ENCODE results near the gene UBTD1.
"Not testable (repeated sequence)": the region's sequence is repeated elsewhere in the genome, so short reads cannot be mapped to it uniquely, and the experiment has no call there.

Gene UBTD1

DNA sequence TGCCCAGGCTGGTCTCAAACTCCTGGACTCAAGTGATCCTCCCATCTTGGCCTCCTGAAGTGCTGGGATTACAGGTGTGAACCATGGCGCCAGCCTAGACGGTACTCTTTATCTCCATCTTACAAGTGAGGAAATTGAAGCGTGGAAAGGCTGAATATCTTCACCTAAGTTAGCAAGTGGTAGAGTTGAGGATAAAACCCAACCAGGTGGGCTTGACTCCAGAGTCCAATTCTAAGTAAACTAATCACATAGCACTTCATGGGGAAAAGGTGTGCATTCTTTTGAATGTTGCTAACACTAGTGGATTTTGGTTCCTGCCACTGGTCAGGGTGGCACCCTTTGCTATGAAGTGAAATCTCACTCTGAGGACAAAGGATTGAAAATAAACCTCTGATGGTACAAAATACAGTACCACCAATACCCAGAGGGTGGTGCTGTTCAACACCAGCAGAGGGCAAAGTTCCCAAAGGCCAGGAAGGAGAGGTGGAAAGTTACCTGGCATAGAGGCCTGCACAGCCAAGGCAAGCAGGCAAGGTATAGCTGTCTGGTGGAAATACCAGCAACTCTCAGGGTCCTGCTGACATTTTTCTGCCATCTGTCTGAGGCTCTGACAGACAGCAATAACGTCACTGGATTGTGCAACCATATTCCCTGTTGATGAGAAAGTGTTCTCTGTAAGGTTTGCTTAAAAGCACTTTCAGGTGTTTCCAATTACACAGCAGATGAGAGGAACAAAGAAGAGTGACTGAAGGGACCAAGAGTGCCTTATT is 35.2 kb upstream of the UBTD1 start:
- H3K27me3 ChIP-seq (ENCODE audit: control insufficient read depth in 2 of 2, insufficient read depth in 2 of 2, low read length in 2 of 2): no peaks in the 10 kb centered on the region
- peaks cover 81 to 83% of the 10 kb centered on the region in 2 donors for H3K36me3 ChIP-seq (ENCODE audit: control insufficient read depth in 2 of 2, insufficient read depth in 2 of 2, low read length in 2 of 2)
- no peak overlapping the region for H3K4me3 ChIP-seq (ENCODE audit: low read length in 2 of 2)
- no peaks in the 10 kb centered on the region for H3K9me3 ChIP-seq (ENCODE audit: control insufficient read depth in 2 of 2, low read length in 2 of 2)
- H3K9ac ChIP-seq (ENCODE audit: low read depth in 1 of 2, low read length in 2 of 2): no peak overlapping the region
- H3K4me1 ChIP-seq (ENCODE audit: control insufficient read depth in 2 of 2, insufficient read depth in 2 of 2, low read length in 2 of 2): peaks cover 0 to 2% of the 10 kb centered on the region in 2 donors
- no peak overlapping the region for H3K27ac ChIP-seq (ENCODE audit: low read depth in 2 of 2, low read length in 2 of 2)

DNA sequence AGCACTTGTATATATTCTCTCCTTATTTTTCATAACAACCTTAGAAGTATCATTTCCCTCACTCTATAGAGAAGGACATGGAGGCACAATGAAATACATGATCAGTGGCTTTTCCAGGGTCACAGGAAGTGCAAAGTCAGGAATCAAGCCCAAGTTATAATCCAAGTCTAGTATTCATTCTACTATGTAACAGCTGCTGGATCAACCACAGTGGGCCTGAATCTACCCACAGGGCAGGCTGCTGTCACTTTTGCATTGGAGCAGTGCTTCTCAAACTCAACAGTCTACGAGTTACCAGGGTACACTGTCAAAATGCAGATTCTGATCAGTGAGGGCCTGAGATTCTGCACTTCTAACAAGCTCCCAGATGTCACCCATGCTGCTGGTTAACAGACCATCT is 34.5 kb upstream of the UBTD1 start:
- H3K9ac ChIP-seq (ENCODE audit: low read depth in 1 of 2, low read length in 2 of 2): no peak overlapping the region
- H3K4me1 ChIP-seq (ENCODE audit: control insufficient read depth in 2 of 2, insufficient read depth in 2 of 2, low read length in 2 of 2): peaks cover 0 to 2% of the 10 kb centered on the region in 2 donors
- peaks cover 80 to 81% of the 10 kb centered on the region in 2 donors for H3K36me3 ChIP-seq (ENCODE audit: control insufficient read depth in 2 of 2, insufficient read depth in 2 of 2, low read length in 2 of 2)
- H3K9me3 ChIP-seq (ENCODE audit: control insufficient read depth in 2 of 2, low read length in 2 of 2): no peaks in the 10 kb centered on the region
- no peak overlapping the region for H3K4me3 ChIP-seq (ENCODE audit: low read length in 2 of 2)
- no peak overlapping the region for H3K27ac ChIP-seq (ENCODE audit: low read depth in 2 of 2, low read length in 2 of 2)
- H3K27me3 ChIP-seq (ENCODE audit: control insufficient read depth in 2 of 2, insufficient read depth in 2 of 2, low read length in 2 of 2): no peaks in the 10 kb centered on the region

DNA sequence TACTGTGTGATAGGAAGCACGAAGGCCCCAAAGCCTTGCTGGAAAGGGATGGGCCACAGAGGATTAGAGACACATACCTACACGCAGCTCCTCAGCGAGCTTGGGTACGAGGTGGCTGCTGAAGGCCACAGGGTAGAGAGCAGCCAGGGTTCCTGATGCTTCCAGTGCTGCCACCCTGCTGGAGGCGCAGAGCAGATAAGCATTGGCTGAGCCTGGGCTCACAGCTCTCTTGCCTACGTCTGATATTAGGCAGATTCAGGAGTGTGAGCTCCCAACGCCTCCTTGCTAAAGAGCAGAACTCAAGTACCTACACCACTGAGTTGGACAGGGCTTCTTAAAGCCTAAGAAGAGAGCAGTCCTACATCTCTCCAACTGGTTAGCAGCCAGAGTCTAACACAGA is 32.7 kb upstream of the UBTD1 start:
- H3K27me3 ChIP-seq (ENCODE audit: control insufficient read depth in 2 of 2, insufficient read depth in 2 of 2, low read length in 2 of 2): no peaks in the 10 kb centered on the region
- H3K4me1 ChIP-seq (ENCODE audit: control insufficient read depth in 2 of 2, insufficient read depth in 2 of 2, low read length in 2 of 2): peaks cover 0 to 2% of the 10 kb centered on the region in 2 donors
- H3K36me3 ChIP-seq (ENCODE audit: control insufficient read depth in 2 of 2, insufficient read depth in 2 of 2, low read length in 2 of 2): peaks cover 79 to 80% of the 10 kb centered on the region in 2 donors
- no peak overlapping the region for H3K9ac ChIP-seq (ENCODE audit: low read depth in 1 of 2, low read length in 2 of 2)
- H3K4me3 ChIP-seq (ENCODE audit: low read length in 2 of 2): no peak overlapping the region
- H3K9me3 ChIP-seq (ENCODE audit: control insufficient read depth in 2 of 2, low read length in 2 of 2): no peaks in the 10 kb centered on the region
- no peak overlapping the region for H3K27ac ChIP-seq (ENCODE audit: low read depth in 2 of 2, low read length in 2 of 2)

DNA sequence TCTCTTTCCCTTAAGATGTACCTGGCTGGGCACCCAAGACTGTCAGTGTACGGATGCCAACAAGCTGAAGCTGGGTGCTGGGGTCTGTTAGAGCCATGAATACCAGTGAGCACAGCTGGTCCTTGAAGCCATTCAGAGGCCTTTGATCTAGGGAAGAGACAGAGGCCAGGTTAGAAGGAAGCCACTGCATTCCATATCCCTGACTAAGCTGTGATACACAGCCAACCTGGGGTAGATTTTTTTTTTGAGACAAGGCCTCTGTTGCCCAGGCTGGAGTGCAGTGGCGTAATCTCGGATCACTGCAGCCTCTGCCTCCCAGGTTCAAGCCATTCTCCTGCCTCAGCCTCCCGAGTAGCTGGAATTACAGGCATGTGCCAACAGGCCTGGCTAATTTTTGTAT is 32.0 kb upstream of the UBTD1 start:
- Histone ChIP-seq H3K27ac (ENCODE audit: low read depth in 2 of 2, low read length in 2 of 2) (no peak overlapping the region), H3K9me3 (ENCODE audit: control insufficient read depth in 2 of 2, low read length in 2 of 2) (no peaks in the 10 kb centered on the region), H3K4me3 (ENCODE audit: low read length in 2 of 2) (no peak overlapping the region), H3K36me3 (ENCODE audit: control insufficient read depth in 2 of 2, insufficient read depth in 2 of 2, low read length in 2 of 2) (peaks cover 73 to 79% of the 10 kb centered on the region in 2 donors), H3K4me1 (ENCODE audit: control insufficient read depth in 2 of 2, insufficient read depth in 2 of 2, low read length in 2 of 2) (peaks cover 0 to 2% of the 10 kb centered on the region in 2 donors), H3K9ac (ENCODE audit: low read depth in 1 of 2, low read length in 2 of 2) (no peak overlapping the region), H3K27me3 (ENCODE audit: control insufficient read depth in 2 of 2, insufficient read depth in 2 of 2, low read length in 2 of 2) (no peaks in the 10 kb centered on the region)

DNA sequence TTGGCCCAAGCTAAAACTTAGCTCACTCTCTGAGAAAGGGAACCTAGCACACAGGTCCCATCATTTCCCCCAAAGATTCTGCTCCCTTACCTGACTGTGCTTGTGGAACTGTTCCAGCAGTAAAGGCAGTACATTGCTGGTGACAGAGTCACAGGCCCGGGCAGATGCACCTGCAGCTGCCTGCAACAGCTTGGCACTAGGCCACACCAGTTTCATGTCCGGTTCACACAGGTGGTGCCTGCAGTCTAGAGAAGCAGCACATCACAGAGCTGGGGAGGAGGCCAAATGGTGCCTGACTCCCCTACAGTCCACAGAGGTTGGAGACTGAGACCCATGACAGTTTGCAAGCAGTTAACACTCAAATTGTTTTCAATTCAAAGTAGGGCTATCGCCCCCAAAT is 30.6 kb upstream of the UBTD1 start:
- Histone ChIP-seq H3K4me1 (ENCODE audit: control insufficient read depth in 2 of 2, insufficient read depth in 2 of 2, low read length in 2 of 2) (peaks cover 0 to 2% of the 10 kb centered on the region in 2 donors), H3K4me3 (ENCODE audit: low read length in 2 of 2) (no peak overlapping the region), H3K36me3 (ENCODE audit: control insufficient read depth in 2 of 2, insufficient read depth in 2 of 2, low read length in 2 of 2) (peaks cover 65 to 66% of the 10 kb centered on the region in 2 donors), H3K27ac (ENCODE audit: low read depth in 2 of 2, low read length in 2 of 2) (no peak overlapping the region), H3K9me3 (ENCODE audit: control insufficient read depth in 2 of 2, low read length in 2 of 2) (no peaks in the 10 kb centered on the region), H3K27me3 (ENCODE audit: control insufficient read depth in 2 of 2, insufficient read depth in 2 of 2, low read length in 2 of 2) (no peaks in the 10 kb centered on the region), H3K9ac (ENCODE audit: low read depth in 1 of 2, low read length in 2 of 2) (no peak overlapping the region)

DNA sequence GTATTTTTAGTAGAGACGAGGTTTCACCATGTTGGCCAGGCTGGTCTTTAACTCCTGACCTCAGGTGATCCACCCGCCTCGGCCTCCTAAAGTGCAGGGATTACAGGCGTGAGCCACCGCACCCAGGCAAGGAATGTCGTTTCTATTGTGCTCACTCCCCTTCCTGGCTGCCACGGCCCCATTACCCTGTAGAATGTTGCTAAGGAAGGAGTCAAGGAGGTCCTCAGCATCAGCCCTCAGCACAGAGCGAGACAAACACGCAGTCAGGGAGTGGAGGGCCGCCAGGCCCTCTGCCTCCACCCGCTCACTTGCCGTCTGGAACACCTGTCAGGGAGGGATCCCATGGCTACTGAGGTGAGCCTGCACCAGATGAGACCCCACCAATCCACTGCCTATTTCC is 29.9 kb upstream of the UBTD1 start:
- not testable (repeated sequence) for H3K4me1 ChIP-seq (ENCODE audit: control insufficient read depth in 2 of 2, insufficient read depth in 2 of 2, low read length in 2 of 2); H3K9ac ChIP-seq (ENCODE audit: low read depth in 1 of 2, low read length in 2 of 2); H3K9me3 ChIP-seq (ENCODE audit: control insufficient read depth in 2 of 2, low read length in 2 of 2); H3K4me3 ChIP-seq (ENCODE audit: low read length in 2 of 2); H3K27me3 ChIP-seq (ENCODE audit: control insufficient read depth in 2 of 2, insufficient read depth in 2 of 2, low read length in 2 of 2); H3K27ac ChIP-seq (ENCODE audit: low read depth in 2 of 2, low read length in 2 of 2)
- peaks cover 63 to 65% of the 10 kb centered on the region in 2 donors for H3K36me3 ChIP-seq (ENCODE audit: control insufficient read depth in 2 of 2, insufficient read depth in 2 of 2, low read length in 2 of 2)

DNA sequence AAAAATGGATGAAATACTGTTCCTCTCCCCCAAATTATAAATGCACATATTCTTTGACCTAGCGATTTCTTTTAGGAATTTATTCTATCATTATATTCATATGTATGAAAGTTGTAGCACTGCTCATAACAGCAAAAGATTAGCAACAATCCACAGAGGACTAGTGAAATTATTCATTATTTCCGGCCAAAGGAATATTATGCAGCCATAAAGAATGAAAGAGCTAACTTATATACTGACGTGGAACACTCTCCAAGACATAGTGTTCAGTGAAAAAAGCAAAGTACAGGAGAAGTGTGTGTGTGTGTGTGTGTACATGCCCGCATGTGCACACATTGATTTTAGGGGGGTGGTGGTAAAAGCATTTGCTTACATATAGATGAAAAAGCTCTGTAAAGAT is 23.8 kb upstream of the UBTD1 start:
- Histone ChIP-seq H3K36me3 (ENCODE audit: control insufficient read depth in 2 of 2, insufficient read depth in 2 of 2, low read length in 2 of 2) (peaks cover 61 to 68% of the 10 kb centered on the region in 2 donors), H3K4me3 (ENCODE audit: low read length in 2 of 2) (no peak overlapping the region), H3K9ac (ENCODE audit: low read depth in 1 of 2, low read length in 2 of 2) (no peak overlapping the region), H3K9me3 (ENCODE audit: control insufficient read depth in 2 of 2, low read length in 2 of 2) (no peaks in the 10 kb centered on the region), H3K4me1 (ENCODE audit: control insufficient read depth in 2 of 2, insufficient read depth in 2 of 2, low read length in 2 of 2) (no peaks in the 10 kb centered on the region), H3K27ac (ENCODE audit: low read depth in 2 of 2, low read length in 2 of 2) (no peak overlapping the region), H3K27me3 (ENCODE audit: control insufficient read depth in 2 of 2, insufficient read depth in 2 of 2, low read length in 2 of 2) (no peaks in the 10 kb centered on the region)

DNA sequence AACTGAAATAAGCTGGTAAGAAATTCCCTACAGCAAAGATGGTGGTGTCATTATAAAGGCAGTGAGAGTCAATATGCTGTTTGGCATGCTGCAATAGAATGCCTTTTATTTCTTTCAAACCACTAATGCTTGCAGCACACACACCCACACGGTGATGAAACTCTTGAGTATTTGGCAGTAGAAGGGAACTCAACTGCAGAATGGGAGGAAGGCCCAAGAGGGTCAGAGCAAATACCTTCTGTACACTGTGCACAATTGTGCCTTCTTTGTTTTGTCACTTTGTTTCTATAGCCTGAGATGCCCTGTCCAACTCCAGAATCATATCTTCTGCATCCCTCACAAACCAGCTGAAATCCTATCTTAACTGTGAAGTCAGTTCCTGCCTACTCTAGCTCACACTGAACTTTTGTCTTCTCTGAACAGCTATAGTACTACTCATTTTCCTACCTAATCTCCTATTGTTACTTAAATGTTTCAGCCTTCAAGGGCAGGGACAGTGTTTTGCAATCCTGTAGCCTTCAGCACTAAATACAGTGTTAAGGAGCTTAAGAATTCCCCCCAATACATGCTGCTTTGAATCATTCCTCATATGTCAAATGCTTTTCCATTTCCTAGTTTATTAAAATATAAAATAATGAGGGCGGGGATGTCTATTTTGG is 22.7 kb upstream of the UBTD1 start:
- peaks cover 62 to 69% of the 10 kb centered on the region in 2 donors for H3K36me3 ChIP-seq (ENCODE audit: control insufficient read depth in 2 of 2, insufficient read depth in 2 of 2, low read length in 2 of 2)
- H3K9me3 ChIP-seq (ENCODE audit: control insufficient read depth in 2 of 2, low read length in 2 of 2): no peaks in the 10 kb centered on the region
- H3K4me1 ChIP-seq (ENCODE audit: control insufficient read depth in 2 of 2, insufficient read depth in 2 of 2, low read length in 2 of 2): no peaks in the 10 kb centered on the region
- no peak overlapping the region for H3K9ac ChIP-seq (ENCODE audit: low read depth in 1 of 2, low read length in 2 of 2)
- H3K4me3 ChIP-seq (ENCODE audit: low read length in 2 of 2): no peak overlapping the region
- no peaks in the 10 kb centered on the region for H3K27me3 ChIP-seq (ENCODE audit: control insufficient read depth in 2 of 2, insufficient read depth in 2 of 2, low read length in 2 of 2)
- no peak overlapping the region for H3K27ac ChIP-seq (ENCODE audit: low read depth in 2 of 2, low read length in 2 of 2)

DNA sequence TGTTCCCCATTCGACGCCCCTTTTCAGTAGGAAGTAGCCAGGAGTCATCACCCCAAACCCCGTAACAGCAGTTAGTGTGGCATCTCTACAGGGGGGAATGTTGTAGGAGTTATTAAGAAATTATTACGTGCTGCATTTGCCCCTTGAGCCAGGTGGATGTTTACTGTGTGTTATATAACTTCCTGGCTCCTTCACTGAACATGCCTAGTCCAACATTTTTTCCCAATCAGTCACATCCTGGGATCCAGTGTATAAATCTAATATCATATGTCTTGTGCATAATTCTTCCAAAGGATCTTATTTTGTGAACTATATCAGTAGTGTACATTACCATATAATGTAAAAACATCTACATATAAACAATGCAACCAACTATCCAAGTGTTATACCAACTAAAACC is 19.3 kb upstream of the UBTD1 start:
- not testable (repeated sequence) for H3K9me3 ChIP-seq (ENCODE audit: control insufficient read depth in 2 of 2, low read length in 2 of 2); H3K27ac ChIP-seq (ENCODE audit: low read depth in 2 of 2, low read length in 2 of 2); H3K4me1 ChIP-seq (ENCODE audit: control insufficient read depth in 2 of 2, insufficient read depth in 2 of 2, low read length in 2 of 2); H3K4me3 ChIP-seq (ENCODE audit: low read length in 2 of 2); H3K27me3 ChIP-seq (ENCODE audit: control insufficient read depth in 2 of 2, insufficient read depth in 2 of 2, low read length in 2 of 2); H3K9ac ChIP-seq (ENCODE audit: low read depth in 1 of 2, low read length in 2 of 2)
- H3K36me3 ChIP-seq (ENCODE audit: control insufficient read depth in 2 of 2, insufficient read depth in 2 of 2, low read length in 2 of 2): peaks cover 56 to 63% of the 10 kb centered on the region in 2 donors

DNA sequence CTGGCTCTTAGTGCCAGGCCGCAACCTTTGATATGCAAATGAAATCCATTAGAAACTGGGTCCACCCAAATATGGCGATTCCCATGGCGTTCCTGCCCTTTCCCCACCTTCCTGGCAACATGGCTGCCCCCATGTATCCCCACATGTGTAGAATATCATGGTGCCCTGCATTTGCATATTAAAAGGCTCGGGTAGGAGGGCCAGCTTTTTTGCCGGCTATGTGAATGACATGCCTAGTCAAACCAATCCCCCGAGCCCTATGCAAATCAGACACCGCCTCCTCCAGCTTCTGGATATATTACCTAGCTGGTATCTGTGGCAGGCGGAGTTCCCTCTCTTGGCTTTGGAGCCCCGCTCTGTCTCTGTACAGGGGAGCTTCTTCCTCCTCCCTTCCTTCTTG is 18.8 kb upstream of the UBTD1 start:
- peaks cover 52 to 63% of the 10 kb centered on the region in 2 donors for H3K36me3 ChIP-seq (ENCODE audit: control insufficient read depth in 2 of 2, insufficient read depth in 2 of 2, low read length in 2 of 2)

More for the DNA sequence above, 18.8 kb upstream of the UBTD1 start:
- Histone ChIP-seq H3K27ac (ENCODE audit: low read depth in 2 of 2, low read length in 2 of 2) (no peak overlapping the region), H3K4me3 (ENCODE audit: low read length in 2 of 2) (no peak overlapping the region), H3K4me1 (ENCODE audit: control insufficient read depth in 2 of 2, insufficient read depth in 2 of 2, low read length in 2 of 2) (no peaks in the 10 kb centered on the region), H3K27me3 (ENCODE audit: control insufficient read depth in 2 of 2, insufficient read depth in 2 of 2, low read length in 2 of 2) (no peaks in the 10 kb centered on the region), H3K9me3 (ENCODE audit: control insufficient read depth in 2 of 2, low read length in 2 of 2) (no peaks in the 10 kb centered on the region), H3K9ac (ENCODE audit: low read depth in 1 of 2, low read length in 2 of 2) (no peak overlapping the region)
